GM12801 (cell line): ENCODE data around the gene KIF5A.

Experiments used
- CTCF ChIP-seq: IDR thresholded peaks from one replicate; pipeline ENCODE4 v1.5.1; 2011; ENCODE audit warnings: control low read depth; ENCODE audit not compliant: insufficient read length; ENCODE audit errors: extremely low read depth

The KIF5A gene

GRCh38 chr12:57525615-57526383 lies 24.0 kb upstream of the KIF5A start:
- TF ChIP-seq CTCF, result no peak

GRCh38 chr12:57526477-57527126 lies 23.2 kb upstream of the KIF5A start:
- no peak for TF ChIP-seq CTCF

GRCh38 chr12:57527184-57527583 lies 22.7 kb upstream of the KIF5A start:
- no peak for TF ChIP-seq CTCF

GRCh38 chr12:57528176-57528575 lies 21.7 kb upstream of the KIF5A start:
- no peak for TF ChIP-seq CTCF

GRCh38 chr12:57528831-57529555 lies 20.9 kb upstream of the KIF5A start:
- TF ChIP-seq CTCF, result no peak

GRCh38 chr12:57529831-57530230 lies 20.0 kb upstream of the KIF5A start:
- no peak for TF ChIP-seq CTCF

- TF ChIP-seq CTCF, result no peak
Observed at GRCh38 chr12:57530396-57531142, 19.3 kb upstream of the KIF5A start.
